ENCODE measurements around the gene OSBPL6. TPM values are rescaled to one million over a fixed set of nuclear protein-coding genes. Genes with fewer than 3 reads are reported as not detected.
"Not testable (repeated sequence)": the region's sequence is repeated elsewhere in the genome, so short reads cannot be mapped to it uniquely, and the experiment has no call there.

Gene OSBPL6
- total and polyA plus RNA-seq, 4 donors, result 0.75 to 2.4 (median 1.7) TPM

- ATAC-seq (ENCODE audit: low FRiP score) (no peak), DNase-seq (no peak)
- intact Hi-C loops (cut with DNase I), result loop anchor here in 1 of 2 donors (10.0 kb wide), 1 partner anchor 303 kb away; the partner anchor contains the start of gene RBM45
- no peaks in the 10 kb centered on the region for H3K27me3 ChIP-seq (ENCODE audit: control insufficient read depth in 1 of 2, insufficient read depth in 2 of 2, low read length in 1 of 2)
- WGBS, 2 donors, result 92 to 95% methylated on average over 3 of the region's 3 CpGs
- H3K4me3 ChIP-seq (ENCODE audit: low read length in 2 of 2), result no peak overlapping the region
- no peaks in the 10 kb centered on the region for H3K9me3 ChIP-seq (ENCODE audit: control insufficient read depth, low read length)
- no peaks in the 10 kb centered on the region for H3K4me1 ChIP-seq (ENCODE audit: control insufficient read depth in 1 of 2, insufficient read depth in 2 of 2, low read length in 2 of 2)
- H3K36me3 ChIP-seq (ENCODE audit: control insufficient read depth in 1 of 2, insufficient read depth in 2 of 2, low read length in 1 of 2), result peaks cover 1 to 3% of the 10 kb centered on the region in 2 donors
- no peak overlapping the region for H3K27ac ChIP-seq (ENCODE audit: low read depth in 1 of 2, low read length in 2 of 2)
Measured at GRCh38 chr2:178417916-178418315, 223.6 kb downstream of the OSBPL6 start.

GRCh38 chr2:178418426-178418825, 224.1 kb downstream of the OSBPL6 start:
- no peaks in the 10 kb centered on the region for H3K4me1 ChIP-seq (ENCODE audit: control insufficient read depth in 1 of 2, insufficient read depth in 2 of 2, low read length in 2 of 2)
- peaks cover 3% of the 10 kb centered on the region in 2 donors for H3K36me3 ChIP-seq (ENCODE audit: control insufficient read depth in 1 of 2, insufficient read depth in 2 of 2, low read length in 1 of 2)
- no peak overlapping the region for H3K27ac ChIP-seq (ENCODE audit: low read depth in 1 of 2, low read length in 2 of 2)
- H3K27me3 ChIP-seq (ENCODE audit: control insufficient read depth in 1 of 2, insufficient read depth in 2 of 2, low read length in 1 of 2), result no peaks in the 10 kb centered on the region
- DNase-seq (no peak), ATAC-seq (ENCODE audit: low FRiP score) (no peak)
- 93 to 96% methylated on average over 1 of the region's 1 CpG for WGBS, 2 donors
- H3K4me3 ChIP-seq (ENCODE audit: low read length in 2 of 2), result no peak overlapping the region
- intact Hi-C loops (cut with DNase I), result loop anchor here in 1 of 2 donors (10.0 kb wide), 1 partner anchor 304 kb away; the partner anchor contains the start of gene RBM45
- no peaks in the 10 kb centered on the region for H3K9me3 ChIP-seq (ENCODE audit: control insufficient read depth, low read length)

DNA sequence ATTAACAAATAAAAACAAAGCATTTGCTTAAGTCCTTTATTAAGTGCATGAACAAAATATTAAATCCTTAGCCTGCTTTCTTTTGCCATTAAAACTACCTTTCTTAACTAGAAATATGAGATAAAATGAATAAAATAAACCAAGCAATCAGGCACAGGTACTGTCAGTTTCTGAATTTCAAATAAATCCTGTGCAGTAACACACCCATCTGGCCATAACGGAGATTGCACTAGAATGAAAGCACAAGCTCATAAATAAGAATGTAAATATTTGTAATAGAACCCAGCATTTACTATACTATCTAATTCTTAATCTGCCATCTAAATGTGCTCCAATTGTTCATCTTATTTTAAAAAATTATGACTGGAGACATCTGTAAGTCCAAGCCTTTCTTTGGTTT, 224.8 kb downstream of the OSBPL6 start:
- ATAC-seq (ENCODE audit: low FRiP score) (no peak), DNase-seq (no peak)
- Histone ChIP-seq H3K4me1 (ENCODE audit: control insufficient read depth in 1 of 2, insufficient read depth in 2 of 2, low read length in 2 of 2) (no peaks in the 10 kb centered on the region), H3K27me3 (ENCODE audit: control insufficient read depth in 1 of 2, insufficient read depth in 2 of 2, low read length in 1 of 2) (no peaks in the 10 kb centered on the region), H3K27ac (ENCODE audit: low read depth in 1 of 2, low read length in 2 of 2) (no peak overlapping the region), H3K36me3 (ENCODE audit: control insufficient read depth in 1 of 2, insufficient read depth in 2 of 2, low read length in 1 of 2) (peaks cover 3% of the 10 kb centered on the region in 2 donors), H3K9me3 (ENCODE audit: control insufficient read depth, low read length) (no peaks in the 10 kb centered on the region), H3K4me3 (ENCODE audit: low read length in 2 of 2) (no peak overlapping the region)
- intact Hi-C loops (cut with DNase I), result loop anchor here in 1 of 2 donors (10.0 kb wide), 1 partner anchor 304 kb away; the partner anchor contains the start of gene RBM45
- WGBS, 2 donors, result 62 to 69% methylated on average over 1 of the region's 1 CpG

GRCh38 chr2:178420463-178420999, 226.2 kb downstream of the OSBPL6 start:
- no peaks in the 10 kb centered on the region for H3K27me3 ChIP-seq (ENCODE audit: control insufficient read depth in 1 of 2, insufficient read depth in 2 of 2, low read length in 1 of 2)
- intact Hi-C loops (cut with DNase I), result no loop called here
- DNase-seq (no peak), ATAC-seq (ENCODE audit: low FRiP score) (no peak)
- H3K27ac ChIP-seq (ENCODE audit: low read depth in 1 of 2, low read length in 2 of 2), result no peak overlapping the region
- no peak overlapping the region for H3K4me3 ChIP-seq (ENCODE audit: low read length in 2 of 2)
- WGBS, 2 donors, result 18 to 41% methylated on average over 1 of the region's 1 CpG
- H3K9me3 ChIP-seq (ENCODE audit: control insufficient read depth, low read length), result no peaks in the 10 kb centered on the region
- H3K36me3 ChIP-seq (ENCODE audit: control insufficient read depth in 1 of 2, insufficient read depth in 2 of 2, low read length in 1 of 2), result peaks cover 3% of the 10 kb centered on the region in 2 donors
- H3K4me1 ChIP-seq (ENCODE audit: control insufficient read depth in 1 of 2, insufficient read depth in 2 of 2, low read length in 2 of 2), result no peaks in the 10 kb centered on the region

GRCh38 chr2:178422097-178422496, 227.8 kb downstream of the OSBPL6 start:
- no peak for ATAC-seq (ENCODE audit: low FRiP score)
- no peak for DNase-seq
- H3K36me3 ChIP-seq (ENCODE audit: control insufficient read depth in 1 of 2, insufficient read depth in 2 of 2, low read length in 1 of 2), result peaks cover 3 to 9% of the 10 kb centered on the region in 2 donors
- H3K4me1 ChIP-seq (ENCODE audit: control insufficient read depth in 1 of 2, insufficient read depth in 2 of 2, low read length in 2 of 2), result no peaks in the 10 kb centered on the region
- WGBS, 2 donors, result 91% methylated on average over 3 of the region's 3 CpGs
- H3K27ac ChIP-seq (ENCODE audit: low read depth in 1 of 2, low read length in 2 of 2), result no peak overlapping the region
- H3K9me3 ChIP-seq (ENCODE audit: control insufficient read depth, low read length), result no peaks in the 10 kb centered on the region
- H3K27me3 ChIP-seq (ENCODE audit: control insufficient read depth in 1 of 2, insufficient read depth in 2 of 2, low read length in 1 of 2), result no peaks in the 10 kb centered on the region
- intact Hi-C loops (cut with DNase I), result no loop called here
- no peak overlapping the region for H3K4me3 ChIP-seq (ENCODE audit: low read length in 2 of 2)

DNA sequence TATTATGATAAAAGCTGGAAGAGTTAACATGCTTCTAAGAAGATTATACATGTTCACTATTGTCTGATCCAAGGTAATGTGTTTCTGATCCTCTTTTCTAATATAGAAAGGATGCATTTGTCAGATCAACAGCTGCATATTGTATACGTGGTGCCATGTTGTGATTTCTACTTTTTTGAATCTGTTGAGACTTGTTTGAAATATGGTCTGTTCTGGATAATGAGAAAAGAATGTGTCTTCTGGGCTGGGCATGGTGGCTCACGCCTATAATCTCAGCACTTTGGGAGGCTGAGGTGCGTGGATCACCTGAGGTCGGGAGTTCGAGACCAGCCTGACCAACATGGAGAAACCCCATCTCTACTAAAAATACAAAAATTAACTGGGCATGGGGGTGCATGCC, 229.4 kb downstream of the OSBPL6 start:
- H3K4me1 ChIP-seq (ENCODE audit: control insufficient read depth in 1 of 2, insufficient read depth in 2 of 2, low read length in 2 of 2); ATAC-seq (ENCODE audit: low FRiP score); H3K27ac ChIP-seq (ENCODE audit: low read depth in 1 of 2, low read length in 2 of 2); H3K4me3 ChIP-seq (ENCODE audit: low read length in 2 of 2); DNase-seq; H3K27me3 ChIP-seq (ENCODE audit: control insufficient read depth in 1 of 2, insufficient read depth in 2 of 2, low read length in 1 of 2); H3K9me3 ChIP-seq (ENCODE audit: control insufficient read depth, low read length); intact Hi-C loops (cut with DNase I): not testable (repeated sequence)
- H3K36me3 ChIP-seq (ENCODE audit: control insufficient read depth in 1 of 2, insufficient read depth in 2 of 2, low read length in 1 of 2), result peaks cover 6 to 16% of the 10 kb centered on the region in 2 donors
- 95% methylated on average over 5 of the region's 5 CpGs for whole genome bisulfite sequencing, 2 donors

GRCh38 chr2:178425255-178425827, 231.0 kb downstream of the OSBPL6 start:
- WGBS, 2 donors, result 92 to 96% methylated on average over 4 of the region's 4 CpGs
- H3K27ac ChIP-seq (ENCODE audit: low read depth in 1 of 2, low read length in 2 of 2), result no peak overlapping the region

GRCh38 chr2:178426388-178426787, 232.1 kb downstream of the OSBPL6 start:
- no peak for DNase-seq
- ATAC-seq (ENCODE audit: low FRiP score), result no peak
- intact Hi-C loops (cut with DNase I), result no loop called here
- Histone ChIP-seq H3K36me3 (ENCODE audit: control insufficient read depth in 1 of 2, insufficient read depth in 2 of 2, low read length in 1 of 2) (peaks cover 11 to 16% of the 10 kb centered on the region in 2 donors), H3K4me3 (ENCODE audit: low read length in 2 of 2) (no peak overlapping the region), H3K27ac (ENCODE audit: low read depth in 1 of 2, low read length in 2 of 2) (no peak overlapping the region), H3K4me1 (ENCODE audit: control insufficient read depth in 1 of 2, insufficient read depth in 2 of 2, low read length in 2 of 2) (no peaks in the 10 kb centered on the region), H3K9me3 (ENCODE audit: control insufficient read depth, low read length) (no peaks in the 10 kb centered on the region), H3K27me3 (ENCODE audit: control insufficient read depth in 1 of 2, insufficient read depth in 2 of 2, low read length in 1 of 2) (no peaks in the 10 kb centered on the region)
- 89 to 94% methylated on average over 3 of the region's 3 CpGs for WGBS, 2 donors

More at GRCh38 chr2:178425255-178425827, 231.0 kb downstream of the OSBPL6 start:
- H3K27me3 ChIP-seq (ENCODE audit: control insufficient read depth in 1 of 2, insufficient read depth in 2 of 2, low read length in 1 of 2), result no peaks in the 10 kb centered on the region
- intact Hi-C loops (cut with DNase I), result no loop called here
- no peaks in the 10 kb centered on the region for H3K9me3 ChIP-seq (ENCODE audit: control insufficient read depth, low read length)
- no peak overlapping the region for H3K4me3 ChIP-seq (ENCODE audit: low read length in 2 of 2)
- no peak for ATAC-seq (ENCODE audit: low FRiP score)
- no peak for DNase-seq
- H3K36me3 ChIP-seq (ENCODE audit: control insufficient read depth in 1 of 2, insufficient read depth in 2 of 2, low read length in 1 of 2), result peaks cover 11 to 16% of the 10 kb centered on the region in 2 donors
- no peaks in the 10 kb centered on the region for H3K4me1 ChIP-seq (ENCODE audit: control insufficient read depth in 1 of 2, insufficient read depth in 2 of 2, low read length in 2 of 2)

GRCh38 chr2:178427458-178427857, 233.1 kb downstream of the OSBPL6 start:
- Histone ChIP-seq H3K4me3 (ENCODE audit: low read length in 2 of 2) (no peak overlapping the region), H3K36me3 (ENCODE audit: control insufficient read depth in 1 of 2, insufficient read depth in 2 of 2, low read length in 1 of 2) (peaks cover 9 to 20% of the 10 kb centered on the region in 2 donors), H3K9me3 (ENCODE audit: control insufficient read depth, low read length) (no peaks in the 10 kb centered on the region), H3K27ac (ENCODE audit: low read depth in 1 of 2, low read length in 2 of 2) (no peak overlapping the region), H3K27me3 (ENCODE audit: control insufficient read depth in 1 of 2, insufficient read depth in 2 of 2, low read length in 1 of 2) (no peaks in the 10 kb centered on the region), H3K4me1 (ENCODE audit: control insufficient read depth in 1 of 2, insufficient read depth in 2 of 2, low read length in 2 of 2) (no peaks in the 10 kb centered on the region)
- DNase-seq (no peak), ATAC-seq (ENCODE audit: low FRiP score) (no peak)
- intact Hi-C loops (cut with DNase I), result no loop called here
- 84 to 87% methylated on average over 2 of the region's 2 CpGs for WGBS, 2 donors
